Hepatocyte (in vitro differentiated cells): ENCODE data around the gene TMC2. TPM values are rescaled to one million over a fixed set of nuclear protein-coding genes. Genes with fewer than 3 reads are reported as not detected.

ENCODE experiments used
- DNase-seq: peaks from one replicate; pipeline ENCODE4 v3.0.0-alpha.2; 2016; ENCODE audit warnings: low spot score
- H2AFZ ChIP-seq: fragments of 200-600 bp; sonication (generic); 2 replicates; pipeline ENCODE4 v1.6.0; 2016; ENCODE audit warnings: antibody characterized with exemption, mild to moderate bottlenecking
- H3K27ac ChIP-seq: fragments of 200-600 bp; sonication (generic); 2 replicates; pipeline ENCODE4 v1.5.1; 2016; ENCODE audit warnings: mild to moderate bottlenecking
- H3K27me3 ChIP-seq: fragments of 200-600 bp; sonication (generic); 2 replicates; pipeline ENCODE4 v1.6.1; 2016
- H3K36me3 ChIP-seq: fragments of 200-600 bp; sonication (generic); replicated peaks from 2 replicates; pipeline ENCODE4 v1.5.1; 2016; ENCODE audit warnings: low read depth; ENCODE audit not compliant: insufficient read depth
- H3K4me1 ChIP-seq: fragments of 200-600 bp; sonication (generic); 2 replicates; pipeline ENCODE4 v1.5.1; 2016; ENCODE audit warnings: mild to moderate bottlenecking, moderate library complexity; ENCODE audit not compliant: insufficient read depth
- H3K4me2 ChIP-seq: fragments of 200-600 bp; sonication (generic); 2 replicates; pipeline ENCODE4 v1.6.0; 2016
- H3K4me3 ChIP-seq: fragments of 200-600 bp; sonication (generic); 2 replicates; pipeline ENCODE4 v1.5.1; 2016; ENCODE audit warnings: mild to moderate bottlenecking
- H3K79me2 ChIP-seq: fragments of 200-600 bp; sonication (generic); 2 replicates; pipeline ENCODE4 v1.6.0; 2017; ENCODE audit warnings: mild to moderate bottlenecking
- H3K9me2 ChIP-seq: fragments of 200-600 bp; sonication (generic); replicated peaks from 2 replicates; pipeline ENCODE4 v1.6.0; 2017; ENCODE audit warnings: mild to moderate bottlenecking; ENCODE audit not compliant: insufficient read depth
- H3K9me3 ChIP-seq: fragments of 200-600 bp; sonication (generic); 2 replicates; pipeline ENCODE4 v1.5.1; 2016; ENCODE audit warnings: low read depth, mild to moderate bottlenecking
- H4K20me1 ChIP-seq: fragments of 200-600 bp; sonication (generic); 2 replicates; pipeline ENCODE4 v1.6.0; 2016; ENCODE audit warnings: mild to moderate bottlenecking; ENCODE audit not compliant: insufficient read depth, poor library complexity, severe bottlenecking
- EZH2 ChIP-seq: fragments of 200-600 bp; sonication (generic); IDR thresholded peaks from 2 replicates; pipeline ENCODE4 v1.6.1; 2016; ENCODE audit warnings: antibody characterized with exemption, mild to moderate bottlenecking, borderline replicate concordance
- EZH2phosphoT487 ChIP-seq: fragments of 200-600 bp; sonication (generic); IDR thresholded peaks from one replicate; pipeline ENCODE4 v1.6.1; 2018; ENCODE audit warnings: antibody characterized with exemption, mild to moderate bottlenecking, low read depth, moderate library complexity; ENCODE audit not compliant: unreplicated experiment, severe bottlenecking
- WGBS: methylation state at CpG from one replicate; pipeline ENCODE4 v1.1.6; 2016; ENCODE audit warnings: low lambda C conversion rate; ENCODE audit errors: missing lambda C conversion rate; 5-methylcytosine and 5-hydroxymethylcytosine counted together
- polyA plus RNA-seq: library from polyadenylated mRNA; unstranded; fragments of >200 nt; fragmentation: Nextera tagmentation; extraction: Ambion mirVana; gene quantifications from 2 replicates; pipeline ENCODE4 v1.2.1, GENCODE V29; 2016
- total RNA-seq: library from RNA; depleted of rRNA; stranded (reverse); fragments of >200 nt; gene quantifications from 2 replicates; pipeline ENCODE4 v1.2.3, GENCODE V29; 2014
- TF ChIP-seq, protein P1 (sequence below): fragments of 200-600 bp; sonication (generic); IDR thresholded peaks from 2 replicates; pipeline ENCODE4 v1.5.1; 2016; ENCODE audit warnings: antibody characterized with exemption, mild to moderate bottlenecking; ENCODE audit not compliant: poor library complexity

The TMC2 gene
- total and polyA plus RNA-seq, 2 experiments from 2014 or later = not detected

GRCh38 chr20:2617099-2617714, 80.8 kb downstream of the TMC2 start:
- no peak overlapping the region for H3K27ac ChIP-seq
- H3K9me3 ChIP-seq = no peaks in the 10 kb centered on the region
- H3K4me3 ChIP-seq = no peak overlapping the region
- H4K20me1 ChIP-seq = no peaks in the 10 kb centered on the region
- no peaks in the 10 kb centered on the region for H3K9me2 ChIP-seq
- peaks cover 7% of the 10 kb centered on the region for H3K27me3 ChIP-seq
- no peaks in the 10 kb centered on the region for H3K4me1 ChIP-seq
- no peak for DNase-seq
- no peaks in the 10 kb centered on the region for H3K36me3 ChIP-seq
- no peaks in the 10 kb centered on the region for H3K79me2 ChIP-seq
- WGBS = 83% methylated on average over 16 of the region's 16 CpGs
- TF ChIP-seq EZH2 (no peak), EZH2phosphoT487 (no peak)
- TF ChIP-seq, protein P1, sequence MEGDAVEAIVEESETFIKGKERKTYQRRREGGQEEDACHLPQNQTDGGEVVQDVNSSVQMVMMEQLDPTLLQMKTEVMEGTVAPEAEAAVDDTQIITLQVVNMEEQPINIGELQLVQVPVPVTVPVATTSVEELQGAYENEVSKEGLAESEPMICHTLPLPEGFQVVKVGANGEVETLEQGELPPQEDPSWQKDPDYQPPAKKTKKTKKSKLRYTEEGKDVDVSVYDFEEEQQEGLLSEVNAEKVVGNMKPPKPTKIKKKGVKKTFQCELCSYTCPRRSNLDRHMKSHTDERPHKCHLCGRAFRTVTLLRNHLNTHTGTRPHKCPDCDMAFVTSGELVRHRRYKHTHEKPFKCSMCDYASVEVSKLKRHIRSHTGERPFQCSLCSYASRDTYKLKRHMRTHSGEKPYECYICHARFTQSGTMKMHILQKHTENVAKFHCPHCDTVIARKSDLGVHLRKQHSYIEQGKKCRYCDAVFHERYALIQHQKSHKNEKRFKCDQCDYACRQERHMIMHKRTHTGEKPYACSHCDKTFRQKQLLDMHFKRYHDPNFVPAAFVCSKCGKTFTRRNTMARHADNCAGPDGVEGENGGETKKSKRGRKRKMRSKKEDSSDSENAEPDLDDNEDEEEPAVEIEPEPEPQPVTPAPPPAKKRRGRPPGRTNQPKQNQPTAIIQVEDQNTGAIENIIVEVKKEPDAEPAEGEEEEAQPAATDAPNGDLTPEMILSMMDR = no peak
- H3K4me2 ChIP-seq = no peak overlapping the region
- H2AFZ ChIP-seq = no peak overlapping the region

DNA sequence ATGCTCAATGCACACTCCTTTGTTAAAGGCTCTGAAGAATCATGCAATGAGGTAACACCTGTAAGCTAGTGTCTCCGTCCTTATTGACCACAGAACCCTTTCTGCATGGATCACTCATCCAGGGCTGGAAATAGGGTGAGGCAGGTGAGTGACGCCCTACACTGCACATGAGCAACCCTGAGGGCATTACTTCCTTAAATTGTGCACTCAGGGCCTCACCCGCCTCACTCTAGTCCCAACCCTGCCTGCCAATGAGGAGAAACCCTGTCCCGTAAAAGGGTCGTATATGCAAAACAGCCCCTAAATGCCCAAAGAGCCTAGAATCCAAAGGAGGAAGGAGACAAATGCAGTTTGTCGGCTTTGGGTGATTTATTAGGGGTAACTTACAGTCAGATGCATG, 82.4 kb downstream of the TMC2 start:
- Histone ChIP-seq H4K20me1 (no peaks in the 10 kb centered on the region), H3K4me1 (no peaks in the 10 kb centered on the region), H3K4me2 (no peak overlapping the region), H3K9me2 (no peaks in the 10 kb centered on the region), H3K36me3 (no peaks in the 10 kb centered on the region), H2AFZ (no peak overlapping the region), H3K9me3 (no peaks in the 10 kb centered on the region), H3K27ac (no peak overlapping the region), H3K79me2 (no peaks in the 10 kb centered on the region), H3K4me3 (no peak overlapping the region), H3K27me3 (peaks cover 7% of the 10 kb centered on the region)
- DNase-seq = no peak
- TF ChIP-seq, protein P1 = no peak
- TF ChIP-seq EZH2 (no peak), EZH2phosphoT487 (no peak)
- WGBS = 77% methylated on average over 6 of the region's 6 CpGs

DNA sequence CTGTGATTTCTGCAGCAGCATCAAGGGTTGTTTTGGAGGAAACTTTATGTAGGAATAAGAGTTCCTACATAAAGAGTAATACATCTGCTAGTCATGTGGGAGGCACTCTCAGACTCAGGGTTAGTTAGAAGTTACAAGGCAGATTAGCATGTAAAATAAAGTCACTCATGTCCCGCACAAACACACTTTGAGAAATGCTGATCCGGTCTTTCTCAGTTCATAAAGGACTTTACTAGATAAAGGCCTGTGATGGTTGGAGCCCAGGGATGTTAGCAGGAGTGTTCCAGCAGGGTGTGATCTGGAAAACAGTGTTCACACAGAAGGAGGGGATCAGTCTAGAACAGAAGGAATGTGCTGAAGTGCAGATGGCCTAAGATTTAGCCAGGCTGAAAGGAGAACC, 83.0 kb downstream of the TMC2 start:
- Histone ChIP-seq H2AFZ (no peak overlapping the region), H3K4me2 (no peak overlapping the region), H3K36me3 (no peaks in the 10 kb centered on the region), H3K9me3 (no peaks in the 10 kb centered on the region), H3K79me2 (no peaks in the 10 kb centered on the region), H3K27ac (no peak overlapping the region), H3K4me1 (no peaks in the 10 kb centered on the region), H3K9me2 (no peaks in the 10 kb centered on the region), H4K20me1 (no peaks in the 10 kb centered on the region), H3K4me3 (no peak overlapping the region), H3K27me3 (peaks cover 7% of the 10 kb centered on the region)
- WGBS = 50% methylated on average over 2 of the region's 2 CpGs
- DNase-seq = no peak
- TF ChIP-seq EZH2phosphoT487 (no peak), EZH2 (no peak)
- TF ChIP-seq, protein P1 = no peak
